Measurements from ENCODE around the gene GBX1. TPM values are rescaled to one million over a fixed set of nuclear protein-coding genes. Genes with fewer than 3 reads are reported as not detected.

Gene GBX1
- total RNA-seq, 1 donor from 2014 or later = not detected

GRCh38 chr7:151157645-151158329, 9.7 kb downstream of the GBX1 start:
- DNase-seq (ENCODE audit: low spot score in 2 of 2) = no peak
- no peak for TF ChIP-seq CTCF (IDR thresholded peaks at IDR 0.05)
- Histone ChIP-seq H3K9me3 (no peaks in the 10 kb centered on the region), H3K27ac (no peak overlapping the region), H3K4me3 (no peak overlapping the region), H3K36me3 (no peaks in the 10 kb centered on the region), H3K27me3 (no peaks in the 10 kb centered on the region), H3K4me1 (no peaks in the 10 kb centered on the region)
- intact Hi-C loops (cut with DNase I) = no loop called here

GRCh38 chr7:151152643-151153513, 14.6 kb downstream of the GBX1 start:
- no peak overlapping the region for H3K27ac ChIP-seq
- H3K27me3 ChIP-seq = no peaks in the 10 kb centered on the region
- no peaks in the 10 kb centered on the region for H3K9me3 ChIP-seq
- no peak overlapping the region for H3K4me3 ChIP-seq
- H3K36me3 ChIP-seq = no peaks in the 10 kb centered on the region
- intact Hi-C loops (cut with DNase I) = no loop called here
- no peaks in the 10 kb centered on the region for H3K4me1 ChIP-seq
- TF ChIP-seq CTCF (IDR thresholded peaks at IDR 0.05) = no peak
- no peak for DNase-seq (ENCODE audit: low spot score in 2 of 2)

- TF ChIP-seq CTCF (IDR thresholded peaks at IDR 0.05) = no peak
- Histone ChIP-seq H3K9me3 (no peaks in the 10 kb centered on the region), H3K27me3 (no peaks in the 10 kb centered on the region), H3K27ac (no peak overlapping the region), H3K4me1 (no peaks in the 10 kb centered on the region), H3K36me3 (no peaks in the 10 kb centered on the region), H3K4me3 (no peak overlapping the region)
- intact Hi-C loops (cut with DNase I) = no loop called here
- no peak for DNase-seq (ENCODE audit: low spot score in 2 of 2)
These were observed 17.1 kb downstream of the GBX1 start for GRCh38 chr7:151150388-151150787.

- Histone ChIP-seq H3K4me1 (no peaks in the 10 kb centered on the region), H3K4me3 (no peak overlapping the region), H3K9me3 (no peaks in the 10 kb centered on the region), H3K27ac (no peak overlapping the region), H3K27me3 (no peaks in the 10 kb centered on the region), H3K36me3 (peaks cover 8 to 10% of the 10 kb centered on the region in 2 donors)
- TF ChIP-seq CTCF (IDR thresholded peaks at IDR 0.05) = no peak
- DNase-seq (ENCODE audit: low spot score in 2 of 2) = no peak
- intact Hi-C loops (cut with DNase I) = no loop called here
These were observed 18.9 kb downstream of the GBX1 start for GRCh38 chr7:151148319-151149259.

- no peak for TF ChIP-seq CTCF (IDR thresholded peaks at IDR 0.05)
- no peak overlapping the region for H3K27ac ChIP-seq
- H3K36me3 ChIP-seq = peaks cover 19 to 27% of the 10 kb centered on the region in 2 donors
- intact Hi-C loops (cut with DNase I) = no loop called here
- H3K4me1 ChIP-seq = no peaks in the 10 kb centered on the region
- H3K4me3 ChIP-seq = no peak overlapping the region
- no peak for DNase-seq (ENCODE audit: low spot score in 2 of 2)
- no peaks in the 10 kb centered on the region for H3K9me3 ChIP-seq
- H3K27me3 ChIP-seq = no peaks in the 10 kb centered on the region
These were observed 20.7 kb downstream of the GBX1 start for GRCh38 chr7:151146761-151147160.
